ENCODE measurements around the gene ZNF385B.

Gene ZNF385B

DNA sequence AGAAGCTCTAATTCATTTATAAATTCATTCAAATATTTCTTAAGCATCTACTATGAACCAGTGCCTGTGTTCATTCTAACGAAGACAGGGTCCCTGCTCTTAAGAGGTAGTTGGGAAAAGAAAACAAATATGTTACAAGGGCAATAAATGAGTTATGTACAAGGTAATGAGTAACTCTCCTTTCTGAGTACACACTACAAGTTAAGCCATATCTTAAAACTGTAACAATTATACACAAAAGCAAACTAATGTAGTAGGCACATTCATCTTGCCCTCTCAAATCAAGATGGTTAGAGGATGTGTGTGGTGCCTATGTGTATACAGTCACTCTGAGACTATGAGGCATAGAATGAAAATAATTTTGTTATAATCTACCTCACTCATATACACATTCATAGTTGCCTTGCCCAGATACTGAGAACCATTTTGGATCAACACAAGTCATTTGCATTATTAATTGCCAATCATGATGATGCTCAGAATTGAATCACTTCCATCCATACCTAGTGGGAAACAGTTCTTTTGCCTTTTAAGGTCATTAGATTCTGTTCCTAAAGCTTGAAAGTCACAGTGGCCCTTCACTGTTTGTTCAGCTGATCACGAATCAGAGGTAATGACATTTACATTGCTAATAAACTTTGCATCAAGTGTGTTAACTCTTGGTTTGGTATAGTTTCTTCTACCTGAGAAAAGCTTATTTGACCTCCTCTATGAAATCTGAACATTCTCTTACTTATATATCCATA, 283.1 kb downstream of the ZNF385B start:
- no peak for DNase-seq

- no peak for DNase-seq
These were observed 287.3 kb downstream of the ZNF385B start for GRCh38 chr2:179574061-179574519.

GRCh38 chr2:179572544-179572943, 288.9 kb downstream of the ZNF385B start:
- DNase-seq = no peak

DNA sequence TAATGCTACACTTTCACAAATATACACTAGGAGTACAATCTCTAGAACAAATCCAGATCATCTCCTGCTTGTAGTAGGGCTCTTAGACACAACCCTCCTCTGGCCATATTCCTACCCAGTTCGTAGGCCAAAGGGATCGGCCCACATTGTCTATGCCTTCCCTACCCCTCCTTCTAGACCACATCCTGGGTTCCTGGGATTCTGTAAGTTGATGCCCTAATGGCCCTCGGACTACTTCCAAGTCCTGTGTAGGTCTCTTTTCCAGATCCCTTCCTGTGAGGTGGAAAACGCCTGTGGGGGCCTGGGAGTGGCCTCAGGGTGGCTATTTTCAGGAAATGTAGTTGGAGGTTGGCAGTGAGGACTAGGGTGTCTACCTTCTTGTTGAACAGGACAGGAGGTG, 289.7 kb downstream of the ZNF385B start:
- no peak for DNase-seq

- no peak for DNase-seq
These were observed 290.2 kb downstream of the ZNF385B start for GRCh38 chr2:179571252-179571651.

- DNase-seq = no peak
These were observed 291.6 kb downstream of the ZNF385B start for GRCh38 chr2:179569831-179570233.

GRCh38 chr2:179565807-179566206, 295.6 kb downstream of the ZNF385B start:
- no peak for DNase-seq

DNA sequence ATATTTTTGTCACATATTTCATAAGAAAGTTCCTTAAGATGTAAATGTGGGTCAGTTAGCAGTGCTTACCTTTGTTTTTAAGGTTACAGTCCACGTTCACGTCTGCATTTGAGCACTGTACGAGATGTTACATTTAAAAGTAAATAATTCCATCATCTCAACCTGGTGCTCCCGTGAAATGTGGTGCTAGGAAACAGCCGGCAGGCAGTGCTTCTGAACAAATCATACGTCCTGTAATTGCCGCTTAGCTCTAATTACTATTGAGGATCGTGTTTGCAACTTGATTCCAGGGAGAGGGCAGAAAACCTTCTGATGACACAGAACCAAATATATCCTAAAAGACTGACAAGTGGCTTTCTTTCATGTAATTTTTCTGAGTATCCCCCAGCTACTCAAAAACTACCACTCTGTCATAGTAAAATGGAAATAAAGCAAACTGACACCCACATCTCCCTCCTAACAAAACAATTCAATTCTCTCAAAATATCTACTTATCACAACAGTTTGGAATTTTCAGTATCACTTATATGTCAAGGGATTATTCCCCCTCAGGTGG, 299.0 kb downstream of the ZNF385B start:
- no peak for DNase-seq

DNA sequence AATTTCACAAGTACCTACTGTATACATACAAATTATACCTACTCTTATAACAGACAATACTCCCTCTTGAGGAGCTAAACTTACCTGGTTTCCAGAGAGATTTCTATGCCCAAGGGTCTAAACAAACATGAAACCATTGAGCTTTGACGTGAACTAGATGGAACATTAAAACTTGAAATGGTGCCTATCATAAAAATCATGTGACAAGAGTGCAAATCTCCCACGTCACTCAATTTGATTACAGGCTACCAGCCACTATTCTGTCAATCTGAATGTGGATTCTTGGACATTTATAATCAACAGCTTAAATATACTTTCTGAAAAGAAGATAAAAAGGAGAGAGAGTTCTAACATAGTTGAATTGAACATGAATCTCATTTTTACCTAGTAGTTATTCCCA, 299.7 kb downstream of the ZNF385B start:
- no peak for DNase-seq

GRCh38 chr2:179560257-179560735, 301.1 kb downstream of the ZNF385B start:
- DNase-seq = no peak

GRCh38 chr2:179559108-179559806, 302.2 kb downstream of the ZNF385B start:
- no peak for DNase-seq

DNA sequence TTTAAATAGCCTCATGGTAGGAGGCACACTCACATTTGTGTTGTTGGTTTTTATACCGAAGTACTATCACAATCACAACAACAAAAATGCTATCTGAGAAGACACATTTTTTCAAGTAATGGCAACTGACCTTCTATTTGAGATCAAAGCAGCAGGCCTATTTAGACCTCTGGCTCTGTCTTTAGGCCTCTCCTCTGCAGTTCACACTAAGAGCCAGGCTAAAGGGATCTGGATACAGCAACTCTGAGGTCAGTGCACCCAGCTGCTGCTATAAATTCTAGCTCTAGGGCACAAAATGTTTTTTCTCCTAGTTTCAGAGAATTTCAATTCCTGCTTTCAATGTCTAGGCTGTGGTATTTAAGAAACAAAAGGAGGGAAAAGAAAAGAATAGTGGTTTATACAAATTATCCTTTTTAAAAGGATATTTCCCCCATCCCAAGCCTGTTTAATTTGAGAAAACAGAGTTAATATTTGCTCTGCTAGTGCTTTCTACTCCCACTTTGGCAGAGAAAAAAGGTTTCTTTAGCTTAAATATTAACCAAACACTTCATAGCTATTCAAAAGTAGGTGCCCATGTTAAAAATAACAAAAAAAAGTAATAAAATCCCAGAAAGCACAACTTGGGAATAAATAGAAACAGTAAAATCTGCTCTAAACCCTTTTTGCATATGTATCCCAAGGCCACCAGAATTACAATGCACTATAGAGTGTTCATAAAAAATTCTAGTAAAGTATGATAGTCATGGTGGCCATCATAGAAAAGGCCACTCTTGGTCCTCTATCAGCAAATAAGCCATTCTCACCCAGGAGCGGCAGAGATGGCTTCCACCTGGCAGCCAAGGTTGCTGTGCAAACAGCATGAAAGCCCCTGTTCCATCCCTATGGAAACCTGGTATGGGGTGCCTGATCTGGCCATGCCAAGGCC, 303.1 kb downstream of the ZNF385B start:
- DNase-seq = no peak

GRCh38 chr2:179556425-179556824, 305.0 kb downstream of the ZNF385B start:
- no peak for DNase-seq

DNA sequence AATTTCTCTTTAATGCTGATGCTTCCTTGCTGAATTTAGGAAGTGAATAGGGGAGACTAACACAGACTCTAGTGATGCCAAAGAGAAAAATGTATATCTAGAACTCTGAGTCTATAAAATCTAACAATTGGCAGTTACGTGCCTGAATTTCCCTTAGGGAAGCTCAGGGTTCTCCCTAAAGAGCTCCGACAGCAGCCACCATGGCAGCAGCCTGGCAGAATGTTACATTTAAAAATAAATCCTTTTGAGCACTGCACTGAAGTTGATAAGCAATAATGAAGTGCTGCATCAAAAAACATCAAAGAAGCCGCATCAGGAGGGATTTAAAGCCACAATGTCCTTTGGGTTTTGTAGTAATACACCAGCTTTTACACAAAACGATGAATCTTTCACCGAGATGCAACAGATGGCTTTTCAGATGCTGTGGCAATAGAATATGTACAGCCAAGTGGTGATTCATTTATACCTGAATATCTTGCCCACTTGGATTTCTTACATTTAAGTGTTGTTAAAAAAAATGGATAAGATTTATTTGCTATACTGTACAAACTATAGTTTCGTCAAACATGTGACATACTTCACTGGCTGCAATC, 305.6 kb downstream of the ZNF385B start:
- no peak for DNase-seq

GRCh38 chr2:179554639-179555386, 306.6 kb downstream of the ZNF385B start:
- no peak for DNase-seq

DNA sequence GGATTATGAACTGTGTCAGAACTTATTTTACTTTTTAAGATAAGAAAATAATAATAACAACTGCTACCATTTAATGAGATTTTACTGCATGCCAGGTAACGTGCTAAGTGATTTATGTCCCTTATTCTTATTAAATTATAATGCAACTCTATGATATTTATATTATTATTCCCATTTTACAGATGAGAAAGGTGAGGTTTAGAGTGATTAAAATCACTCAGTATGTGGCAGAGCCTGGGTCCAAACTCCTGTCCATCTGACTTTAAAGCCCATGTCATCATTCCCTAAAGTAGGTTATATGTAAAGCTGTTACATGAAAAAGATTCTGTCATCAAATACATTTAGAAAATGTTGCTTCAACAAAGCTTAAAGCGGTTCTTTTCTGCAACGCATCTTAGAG, 308.0 kb downstream of the ZNF385B start:
- DNase-seq = no peak

DNA sequence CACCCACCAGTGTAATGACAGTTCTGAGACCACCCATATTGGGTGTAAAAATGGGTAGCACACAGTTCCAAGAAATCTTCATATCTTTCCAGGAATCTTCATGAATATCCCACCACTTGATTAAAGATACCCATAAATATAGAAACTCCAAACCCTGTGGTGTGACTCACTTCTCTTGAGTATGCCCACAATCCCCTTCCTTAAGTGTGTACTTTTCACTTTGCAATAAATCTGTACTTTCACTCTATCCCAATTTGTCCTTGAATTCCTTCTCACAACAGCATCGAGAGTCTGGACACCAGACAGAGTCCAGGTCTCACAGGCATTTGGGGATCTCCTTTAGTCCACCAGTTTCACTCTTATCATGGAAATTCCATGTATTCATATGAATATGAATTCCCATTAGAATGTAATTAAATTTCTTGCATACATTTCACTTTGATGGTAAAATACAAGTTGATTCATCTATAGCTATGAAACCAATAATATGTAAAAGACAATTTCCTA, 309.8 kb downstream of the ZNF385B start:
- DNase-seq = no peak

GRCh38 chr2:179550849-179551248, 310.6 kb downstream of the ZNF385B start:
- DNase-seq = no peak

GRCh38 chr2:179550214-179550613, 311.2 kb downstream of the ZNF385B start:
- no peak for DNase-seq

- no peak for DNase-seq
These were observed 314.8 kb downstream of the ZNF385B start for GRCh38 chr2:179546656-179547055.

DNA sequence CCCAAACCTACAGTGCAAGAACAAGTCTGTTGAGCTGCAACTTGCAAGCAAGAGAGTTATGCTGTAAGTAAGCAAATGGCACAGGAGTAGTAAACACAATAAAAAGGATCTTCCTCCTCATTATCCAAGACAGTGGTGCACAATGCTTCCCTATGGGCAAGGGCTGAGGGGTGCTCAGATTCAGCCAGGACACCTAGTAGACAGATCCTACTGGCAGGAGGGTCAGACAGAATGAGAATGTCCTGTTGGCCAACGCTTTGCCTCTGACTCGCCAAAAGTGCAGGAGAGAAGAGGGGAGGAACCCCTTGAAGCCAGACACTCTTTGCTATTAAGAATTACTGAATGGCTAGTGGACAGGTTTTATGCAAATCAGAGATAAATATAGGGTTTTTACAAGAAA, 316.4 kb downstream of the ZNF385B start:
- no peak for DNase-seq

All from CD4-positive, alpha-beta T cell treated with Interleukin-21 for 1 hour (primary cell).